H54 (cell line): Measurements from ENCODE around the gene GPN2.

ENCODE experiments used
- DNase-seq: peaks from one replicate; pipeline ENCODE4 v3.0.0; 2011; ENCODE audit warnings: low spot score, mixed read lengths; ENCODE audit not compliant: insufficient read length
- FAIRE-seq: peaks from 3 replicates; lab custom pipeline; 2011; peaks lifted over from hg19 to GRCh38; lab: Jason Lieb, UNC
- POLR2A ChIP-seq: IDR thresholded peaks from 2 replicates; pipeline ENCODE4 v1.6.1; 2011; ENCODE audit warnings: low read depth, mild to moderate bottlenecking, low read length

The GPN2 gene

GRCh38 chr1:26913389-26913753 is 23.3 kb upstream of the GPN2 start:
- DNase-seq, result no peak
- no peak for TF ChIP-seq POLR2A
- no peak for FAIRE-seq

GRCh38 chr1:26912147-26912490 is 22.0 kb upstream of the GPN2 start:
- no peak for FAIRE-seq
- no peak for DNase-seq

DNA sequence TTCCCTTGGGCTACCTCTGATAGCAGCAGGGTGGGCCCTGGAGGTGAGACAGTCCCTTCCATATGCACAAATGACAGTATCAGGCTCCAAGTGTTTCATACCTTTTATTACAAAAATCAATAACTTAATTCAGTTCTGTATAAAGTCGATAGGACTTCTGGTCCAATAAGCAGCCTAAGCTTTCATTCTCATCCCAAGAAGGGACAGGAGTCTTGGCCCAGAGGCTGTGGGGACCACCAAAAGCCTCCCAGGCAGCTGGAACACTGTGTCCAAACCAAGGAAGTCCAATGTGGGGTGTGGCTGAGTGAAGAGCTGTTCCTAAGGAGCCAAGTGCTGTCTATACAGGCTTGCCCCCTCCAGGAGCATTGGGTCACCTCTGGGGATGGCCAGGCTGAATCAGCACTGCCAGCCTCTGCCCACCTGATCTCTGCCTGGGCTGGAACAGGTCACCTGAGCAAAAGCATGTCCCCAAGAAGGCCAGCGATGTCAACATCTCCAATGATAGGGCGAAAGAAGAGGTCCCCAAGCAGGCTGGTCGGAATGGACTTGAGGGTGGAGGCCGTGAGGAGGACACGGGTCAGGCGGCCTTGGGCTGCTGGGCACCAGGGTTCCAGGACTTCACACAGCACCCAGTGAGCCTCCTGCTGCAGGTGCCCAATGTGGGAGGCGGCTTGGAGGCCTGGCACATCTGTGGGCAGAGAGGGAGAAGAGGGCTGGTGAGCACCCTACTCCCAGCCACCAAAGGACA is 21.5 kb upstream of the GPN2 start:
- FAIRE-seq (no peak), DNase-seq (no peak)
- TF ChIP-seq POLR2A, result no peak

More at GRCh38 chr1:26912147-26912490, 22.0 kb upstream of the GPN2 start:
- TF ChIP-seq POLR2A, result no peak

GRCh38 chr1:26910343-26911160 is 20.5 kb upstream of the GPN2 start:
- DNase-seq (no peak), FAIRE-seq (no peak)
- no peak for TF ChIP-seq POLR2A

- TF ChIP-seq POLR2A, result no peak
Measured at GRCh38 chr1:26909951-26910342, 19.9 kb upstream of the GPN2 start.

GRCh38 chr1:26907071-26907917 is 17.2 kb upstream of the GPN2 start:
- TF ChIP-seq POLR2A, result no peak
- DNase-seq, result peak; percentile 83
- FAIRE-seq, result peak; percentile 95

More at GRCh38 chr1:26909951-26910342, 19.9 kb upstream of the GPN2 start:
- DNase-seq (no peak), FAIRE-seq (no peak)

DNA sequence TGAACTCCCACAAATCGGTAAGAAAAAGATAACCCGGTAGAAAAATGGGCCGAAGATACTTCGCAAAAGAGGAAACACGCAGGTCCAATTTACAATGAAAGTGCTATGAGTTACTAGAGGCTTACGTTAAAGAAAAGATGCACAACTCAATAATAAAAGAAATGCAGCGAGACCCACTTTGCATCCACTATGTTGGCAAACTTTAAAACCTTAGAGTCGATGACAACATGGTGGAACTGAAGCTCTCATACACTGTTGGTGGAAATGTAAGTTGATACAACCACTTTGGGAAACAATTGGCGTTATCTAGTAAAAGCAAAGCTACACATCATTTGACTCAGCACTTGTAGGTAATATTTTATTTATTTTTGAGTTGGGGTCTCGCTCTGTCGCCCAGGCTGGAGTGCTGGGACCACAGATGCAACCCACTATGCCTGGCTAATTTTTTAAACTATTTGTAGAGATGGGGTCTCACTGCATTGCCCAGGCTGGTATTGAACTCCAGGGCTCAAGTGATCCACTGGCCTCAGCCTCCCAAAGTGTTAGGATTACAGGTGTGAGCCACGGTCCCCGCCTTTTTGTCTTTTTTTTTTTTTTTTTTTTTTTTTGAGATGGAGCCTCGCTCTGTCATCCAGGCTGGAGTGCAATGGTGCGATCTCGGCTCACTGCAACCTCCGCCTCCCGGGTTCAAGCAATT is 10.9 kb upstream of the GPN2 start:
- TF ChIP-seq POLR2A, result no peak
- DNase-seq (no peak), FAIRE-seq (no peak)

- FAIRE-seq (peak; percentile 69), DNase-seq (peak; percentile 56)
- peak; percentile 75 for TF ChIP-seq POLR2A
Measured at GRCh38 chr1:26900001-26900814, 10.1 kb upstream of the GPN2 start, which contains the start of gene GPATCH3. GPATCH3 (minus strand) TSS chr1:26900467; CDS start chr1:26900442, 25 bp downstream.

DNA sequence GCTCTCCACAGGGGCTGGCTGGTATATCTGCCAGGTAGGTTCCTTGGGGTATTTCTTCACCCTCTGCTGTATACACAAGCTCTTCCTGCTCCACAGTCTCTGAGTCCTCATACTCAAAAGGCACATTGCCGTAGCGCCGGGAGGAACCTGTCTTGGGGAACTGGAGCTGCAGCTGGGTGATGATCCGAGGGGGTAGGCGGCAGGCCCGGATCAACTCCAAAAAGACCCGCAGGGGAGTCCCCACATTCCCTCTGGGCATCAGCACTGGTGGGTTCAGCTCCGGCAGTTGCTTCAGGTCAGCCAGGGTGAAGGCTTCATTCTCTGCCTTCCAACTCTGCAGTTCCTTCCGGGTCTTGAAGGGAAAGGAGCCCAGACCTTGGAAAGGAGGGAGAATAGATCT is 7.3 kb upstream of the GPN2 start:
- no peak for TF ChIP-seq POLR2A
- no peak for FAIRE-seq
- no peak for DNase-seq

DNA sequence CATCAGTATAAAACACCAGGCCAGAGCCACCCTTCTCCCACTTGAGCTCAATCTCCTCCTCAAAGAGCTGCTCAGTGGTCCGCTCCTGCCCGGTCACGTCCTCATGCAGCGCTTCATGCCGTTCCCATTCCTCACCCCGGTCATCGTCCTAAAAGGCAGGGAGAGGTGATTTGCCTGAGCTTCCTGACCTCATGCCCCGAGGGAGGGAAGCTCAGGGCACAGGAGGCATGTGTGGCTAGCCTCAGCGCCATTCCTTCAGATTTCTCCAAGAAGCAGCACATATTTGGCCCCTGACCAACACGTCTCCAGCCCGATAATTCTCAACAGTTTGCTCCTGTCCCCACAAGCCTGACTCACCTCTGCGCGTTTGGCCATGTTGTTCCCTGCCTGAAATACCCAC is 4.2 kb upstream of the GPN2 start:
- no peak for FAIRE-seq
- no peak for TF ChIP-seq POLR2A

DNA sequence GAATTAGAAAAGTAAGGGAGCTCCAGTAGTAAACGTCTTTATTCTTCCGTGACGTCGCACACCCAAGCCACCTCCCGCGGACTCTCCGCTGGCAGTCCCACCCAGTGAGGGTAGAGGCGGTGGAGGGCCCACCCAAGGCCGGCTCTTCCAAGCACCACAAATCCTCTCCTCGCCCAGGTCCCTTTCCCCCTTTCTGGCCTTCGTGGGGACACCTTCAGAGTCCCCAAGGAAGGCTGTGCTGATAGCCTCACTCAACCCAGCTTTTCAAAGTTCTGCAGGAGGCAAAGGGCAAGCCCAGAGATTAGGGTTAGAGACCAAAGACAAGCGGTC is 349 bp upstream of the GPN2 start:
- DNase-seq, result no peak
- FAIRE-seq, result no peak
- TF ChIP-seq POLR2A, result no peak

More for the DNA sequence above, 4.2 kb upstream of the GPN2 start:
- no peak for DNase-seq

- DNase-seq (no peak), FAIRE-seq (no peak)
- TF ChIP-seq POLR2A, result no peak
Measured at GRCh38 chr1:26888231-26888630, 1.9 kb downstream of the GPN2 start.
